GM08714 (cell line): ENCODE data around the gene SMIM7.
A peak's percentile ranks its signal among the peaks of the same experiment; 100 is the strongest.
"Not testable (repeated sequence)": the region's sequence is repeated elsewhere in the genome, so short reads cannot be mapped to it uniquely, and the experiment has no call there.

Experiments
- H3K4me3 ChIP-seq: fragments of 200-500 bp; sonication (Bioruptor generic); 2 replicates; pipeline ENCODE4 v1.5.1; 2014; ENCODE audit warnings: mild to moderate bottlenecking, low read length, inconsistent platforms
- ZNF274 ChIP-seq: IDR thresholded peaks from 2 replicates; pipeline ENCODE4 v1.6.1; 2012; ENCODE audit warnings: mild to moderate bottlenecking, low read depth, low read length

Gene SMIM7

DNA sequence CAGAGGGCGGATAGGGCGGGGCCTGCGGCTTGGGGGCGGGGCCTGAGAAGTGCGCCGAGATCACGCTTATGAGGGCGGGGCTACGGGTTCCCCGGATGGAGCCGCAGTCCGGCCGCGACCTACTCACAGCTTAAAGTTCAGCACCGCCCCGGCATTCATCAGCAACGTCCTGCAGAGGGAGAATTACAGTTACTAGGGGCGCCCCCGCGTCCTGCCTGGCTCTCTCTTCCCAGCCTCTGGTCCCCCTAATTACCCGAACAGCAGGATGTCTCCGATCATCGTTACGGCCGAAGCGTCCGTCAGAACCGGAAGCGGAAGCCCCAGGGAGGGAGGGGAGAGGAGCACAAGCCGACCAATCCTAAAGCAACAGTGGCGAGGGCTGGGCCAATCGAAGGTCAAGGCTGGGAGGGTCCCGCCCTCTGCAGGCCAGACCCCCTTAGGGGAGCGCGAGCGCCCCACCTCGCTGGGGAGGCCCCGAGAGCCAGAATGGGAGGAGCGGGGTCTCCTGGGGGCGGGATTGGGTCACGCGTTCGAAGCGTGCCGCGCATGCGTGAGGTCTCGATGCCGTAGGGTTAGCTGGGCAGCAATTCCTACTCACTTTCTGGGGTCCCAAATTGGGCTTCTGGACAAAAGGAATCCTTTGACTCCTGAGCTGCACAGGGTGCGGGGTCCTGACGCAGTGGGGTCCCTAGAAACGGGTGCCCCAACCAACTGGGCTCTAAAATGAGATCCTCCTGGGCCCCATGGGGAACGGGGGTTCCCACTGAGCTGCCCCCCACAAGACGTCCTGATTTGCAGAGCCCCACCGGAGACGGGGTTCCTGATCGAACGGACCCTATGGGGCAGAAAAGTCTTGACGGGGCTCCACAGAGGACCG is at the start of gene SMIM7:
TSS of gene SMIM7 (minus strand) at position 313 of the 877 bp plus-strand sequence. CDS start at position 279, 34 bp downstream.
- no peak for TF ChIP-seq ZNF274
- peak within 1 kb of the TSS; percentile 74 for H3K4me3 ChIP-seq

DNA sequence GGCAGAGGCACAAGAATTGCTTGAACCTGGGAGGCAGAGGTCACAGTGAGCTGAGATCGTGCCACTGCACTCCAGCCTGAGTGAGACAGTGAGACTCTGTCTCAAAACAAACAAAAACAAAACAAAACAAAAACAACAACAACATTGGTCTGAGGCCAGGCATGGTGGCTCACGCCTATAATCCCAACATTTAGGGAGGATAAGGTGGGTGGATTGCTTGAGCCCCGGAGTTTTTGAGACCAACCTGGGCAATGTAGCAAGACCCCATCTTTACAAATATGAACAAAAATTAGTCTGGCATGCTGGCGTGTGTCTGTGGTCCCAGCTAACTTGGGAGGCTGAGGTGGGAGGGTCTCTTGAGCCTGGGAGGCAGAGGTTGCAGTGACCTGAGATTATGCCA is 43.7 kb upstream of the SMIM7 start:
- TF ChIP-seq ZNF274, result no peak
- no peak overlapping the region for H3K4me3 ChIP-seq

DNA sequence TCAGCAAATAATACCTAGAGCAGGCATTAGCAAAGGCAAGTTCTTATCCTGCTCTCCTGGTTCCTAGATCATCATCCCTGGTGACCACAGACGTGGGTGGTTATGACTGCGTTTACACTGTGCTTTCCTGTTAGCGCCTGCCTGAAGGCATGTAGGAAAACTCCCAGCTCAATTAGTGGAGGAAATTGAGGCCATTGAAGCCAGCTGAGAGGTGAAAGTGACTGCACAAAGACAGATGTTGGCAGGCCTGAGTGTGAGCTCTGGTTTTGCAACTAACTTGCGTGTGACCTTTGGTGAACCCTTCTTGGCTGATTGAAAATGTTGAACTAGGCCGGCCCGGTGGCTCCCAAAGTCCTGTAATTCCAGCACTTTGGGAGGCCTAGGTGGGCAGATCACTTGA is 42.2 kb upstream of the SMIM7 start:
- no peak for TF ChIP-seq ZNF274
- no peak overlapping the region for H3K4me3 ChIP-seq

DNA sequence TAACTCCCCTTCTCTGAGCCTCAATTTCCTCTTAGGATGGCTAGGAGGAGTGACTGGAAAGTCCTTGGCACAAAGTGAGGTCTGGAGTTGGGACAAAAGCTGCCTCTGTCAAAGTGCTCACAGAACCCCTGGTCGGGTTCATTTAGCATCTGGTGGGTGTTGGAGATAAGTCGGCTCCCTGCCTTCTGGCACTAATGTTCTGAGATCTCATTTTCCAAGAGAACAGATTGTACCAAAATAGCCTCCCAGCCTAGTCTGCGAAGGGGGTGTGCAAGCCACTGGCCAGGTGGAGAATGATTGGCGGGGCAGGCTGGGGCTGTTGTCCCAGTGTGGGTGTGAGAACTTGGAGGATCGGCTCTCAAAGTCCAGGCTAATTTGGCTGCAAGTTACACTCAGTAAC is 39.0 kb upstream of the SMIM7 start:
- no peak for TF ChIP-seq ZNF274

DNA sequence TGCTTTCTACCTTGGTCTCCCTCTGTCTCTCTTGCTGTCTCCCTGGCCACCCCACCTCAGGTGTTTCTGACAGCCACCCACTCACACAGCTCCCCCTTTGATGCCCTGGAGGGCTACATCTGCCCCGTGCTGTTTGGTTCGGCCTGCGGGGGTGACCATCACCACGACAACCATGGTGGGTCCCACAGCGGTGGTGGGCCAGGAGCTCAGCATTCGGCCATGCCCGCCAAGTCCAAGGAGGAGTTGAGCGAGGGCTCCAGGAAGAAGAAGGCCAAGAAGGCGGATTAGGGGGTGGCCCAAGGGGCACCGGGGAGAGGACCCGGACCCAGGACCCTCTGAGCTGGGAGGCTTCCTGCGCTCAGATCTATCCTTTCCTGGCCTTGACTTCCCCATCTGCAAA is 28.1 kb upstream of the SMIM7 start:
- no peak overlapping the region for H3K4me3 ChIP-seq
- TF ChIP-seq ZNF274, result no peak

More for the DNA sequence above, 39.0 kb upstream of the SMIM7 start:
- no peak overlapping the region for H3K4me3 ChIP-seq

DNA sequence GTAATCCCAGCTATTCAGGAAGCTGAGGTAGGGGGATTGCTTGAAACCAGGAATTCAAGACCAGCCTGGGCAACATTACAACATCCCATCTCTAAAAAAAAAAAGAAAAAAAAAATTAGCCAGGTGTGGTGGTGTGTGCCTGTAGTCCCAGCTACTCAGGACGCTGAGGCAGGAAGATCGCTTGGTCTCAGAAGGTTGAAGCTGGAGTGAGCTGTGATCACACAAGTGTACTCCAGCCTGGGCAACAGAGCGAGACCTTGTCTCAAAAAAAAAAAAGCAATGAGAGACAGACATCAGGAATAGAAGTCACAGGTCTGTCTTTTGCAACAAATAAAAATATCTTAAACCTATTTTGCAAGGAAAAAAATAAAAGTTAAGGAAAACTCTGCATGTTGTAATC is 24.3 kb upstream of the SMIM7 start:
- no peak overlapping the region for H3K4me3 ChIP-seq
- TF ChIP-seq ZNF274, result no peak

DNA sequence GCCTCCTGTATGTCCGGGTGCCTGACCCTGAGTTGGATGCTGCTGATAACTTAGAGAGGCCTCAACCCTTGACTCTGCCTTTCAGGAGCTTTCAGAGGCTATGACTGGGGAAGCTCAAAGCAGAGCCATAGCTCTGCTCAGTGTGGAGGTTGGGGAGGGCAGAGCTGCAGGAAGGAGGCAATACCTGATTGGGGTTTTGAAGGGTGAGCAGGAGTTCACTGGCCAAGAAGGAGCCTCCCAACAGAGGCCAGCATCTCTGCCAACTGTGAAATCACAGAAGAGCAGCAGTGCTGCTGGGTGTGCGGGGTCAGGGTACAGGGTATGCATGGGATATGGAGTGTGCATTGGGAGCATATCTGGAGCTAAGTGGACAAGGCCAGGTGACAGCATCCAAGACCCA is 22.6 kb upstream of the SMIM7 start:
- H3K4me3 ChIP-seq, result no peak overlapping the region

DNA sequence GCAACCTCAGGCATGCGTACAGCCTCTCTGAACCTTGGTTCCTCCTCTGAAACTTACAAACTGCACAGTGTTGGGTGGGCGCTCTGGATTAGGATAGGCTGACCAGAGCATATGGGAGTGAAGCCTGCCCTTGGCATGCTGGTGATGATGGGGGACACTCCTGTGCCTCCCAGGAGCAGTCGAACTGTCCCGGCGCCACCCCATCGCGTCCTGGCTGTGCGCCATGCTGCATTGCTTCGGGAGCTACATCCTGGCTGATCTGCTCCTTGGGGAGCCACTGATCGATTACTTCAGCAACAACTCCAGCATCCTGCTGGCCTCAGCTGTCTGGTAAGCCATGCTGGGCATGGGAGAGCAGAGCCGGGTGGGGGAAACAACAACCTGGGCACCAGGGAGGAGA is 19.9 kb upstream of the SMIM7 start:
- no peak overlapping the region for H3K4me3 ChIP-seq
- TF ChIP-seq ZNF274, result no peak

More for the DNA sequence above, 22.6 kb upstream of the SMIM7 start:
- no peak for TF ChIP-seq ZNF274

DNA sequence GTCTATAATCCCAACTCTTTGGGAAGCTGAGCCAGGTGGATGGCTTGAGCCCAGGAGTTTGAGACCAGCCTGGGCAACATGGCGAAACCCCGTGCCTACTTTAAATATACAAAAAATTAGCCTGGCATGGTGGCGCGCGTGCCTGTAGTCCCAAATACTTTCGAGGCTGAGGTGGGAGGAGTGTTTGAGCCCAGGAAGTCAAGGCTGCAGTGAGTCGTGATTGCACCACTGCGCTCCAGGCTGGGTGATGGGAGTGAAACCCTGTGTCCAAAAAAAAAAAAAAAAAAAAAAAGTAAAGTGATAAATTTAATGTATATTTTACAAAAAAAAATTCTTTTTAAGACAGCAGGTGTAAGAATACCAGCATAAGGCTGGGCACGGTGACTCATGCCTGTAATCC is 18.6 kb upstream of the SMIM7 start:
- no peak overlapping the region for H3K4me3 ChIP-seq
- no peak for TF ChIP-seq ZNF274

DNA sequence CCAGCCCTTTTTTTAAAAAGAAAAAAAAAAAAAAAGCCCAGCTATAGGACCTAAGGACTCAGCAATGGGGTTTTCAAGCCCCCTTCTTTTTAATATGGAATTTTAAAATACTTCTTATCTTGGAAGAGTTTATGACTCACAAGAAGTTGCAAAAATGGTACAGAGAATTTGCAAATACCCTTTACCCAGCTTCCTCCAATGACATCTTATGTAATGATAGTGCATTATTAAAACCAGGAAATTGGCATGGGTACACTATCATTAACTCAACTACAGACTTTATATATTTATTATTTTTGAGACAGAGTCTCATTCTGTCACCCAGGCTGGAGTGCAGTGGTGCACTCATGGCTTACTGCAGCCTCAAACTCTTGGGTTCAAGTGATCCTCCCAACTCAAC is 17.1 kb upstream of the SMIM7 start:
- TF ChIP-seq ZNF274, result no peak
- no peak overlapping the region for H3K4me3 ChIP-seq

DNA sequence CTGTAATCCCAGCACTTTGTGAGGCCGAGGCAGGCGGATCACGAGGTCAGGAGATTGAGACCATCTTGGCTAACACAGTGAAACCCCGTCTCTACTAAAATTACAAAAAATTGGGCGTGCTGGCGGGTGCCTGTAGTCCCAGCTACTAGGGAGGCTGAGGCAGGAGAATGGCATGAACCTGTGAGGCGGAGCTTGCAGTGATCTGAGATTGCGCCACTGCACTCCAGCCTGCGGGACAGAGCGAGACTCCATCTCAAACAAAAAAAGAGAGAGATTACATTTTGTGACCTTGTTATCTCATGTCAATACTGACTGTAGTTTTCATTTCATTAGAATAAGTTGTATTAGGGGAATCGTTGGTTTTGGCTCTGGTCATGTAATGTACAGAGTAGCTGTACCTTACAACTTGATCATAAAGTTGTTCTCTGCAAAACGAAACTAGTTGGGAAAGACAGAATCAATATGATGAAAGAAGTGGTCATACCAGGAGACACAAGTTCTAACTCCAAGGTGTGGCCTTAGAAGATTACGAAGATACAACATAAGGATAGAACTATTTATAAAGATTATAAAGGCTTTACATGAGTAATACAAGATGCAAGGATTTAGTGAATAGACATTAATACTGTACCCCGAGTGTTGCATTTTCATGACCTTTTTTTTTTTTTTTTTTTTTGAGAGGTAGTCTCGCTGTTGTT is 16.3 kb upstream of the SMIM7 start:
- H3K4me3 ChIP-seq, result no peak overlapping the region
- no peak for TF ChIP-seq ZNF274

DNA sequence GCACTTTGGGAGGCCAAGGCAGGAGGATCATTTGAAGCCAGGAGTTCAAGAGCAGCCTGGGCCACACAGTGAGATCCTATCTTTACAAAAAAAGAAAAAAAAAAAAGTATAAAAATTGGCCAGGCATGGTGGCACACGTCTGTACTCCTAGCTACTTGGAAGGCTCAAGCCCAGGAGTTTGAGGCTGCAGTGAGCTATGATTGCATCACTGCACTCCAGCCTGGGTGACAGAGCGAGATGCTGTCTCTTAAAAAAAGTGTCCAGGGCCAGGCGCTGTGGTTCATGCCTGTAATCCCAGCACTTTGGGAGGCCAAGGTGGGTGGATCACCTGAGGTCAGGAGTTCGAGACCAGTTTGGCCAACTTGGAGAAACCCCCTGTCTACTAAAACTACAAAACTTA is 13.9 kb upstream of the SMIM7 start:
- H3K4me3 ChIP-seq, result not testable (repeated sequence)

DNA sequence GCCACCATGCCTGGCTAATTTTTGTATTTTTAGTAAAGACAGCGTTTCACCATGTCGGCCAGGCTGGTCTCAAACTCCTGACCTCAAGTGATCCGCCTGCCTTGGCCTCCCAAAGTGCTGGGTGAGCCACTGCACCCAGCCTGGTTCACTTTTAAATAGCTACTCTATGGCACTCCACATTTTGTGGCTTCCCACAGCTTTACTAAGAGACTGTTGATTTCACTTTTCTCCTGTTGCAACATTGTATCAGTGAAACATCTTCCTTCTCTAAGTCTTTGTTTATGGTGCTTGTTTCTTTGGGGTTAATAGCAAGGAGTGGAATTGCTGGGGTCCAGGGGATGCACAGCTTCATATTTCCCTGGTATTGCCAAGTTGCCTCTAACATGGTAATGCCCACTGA is 13.3 kb upstream of the SMIM7 start:
- no peak overlapping the region for H3K4me3 ChIP-seq
- TF ChIP-seq ZNF274, result no peak

DNA sequence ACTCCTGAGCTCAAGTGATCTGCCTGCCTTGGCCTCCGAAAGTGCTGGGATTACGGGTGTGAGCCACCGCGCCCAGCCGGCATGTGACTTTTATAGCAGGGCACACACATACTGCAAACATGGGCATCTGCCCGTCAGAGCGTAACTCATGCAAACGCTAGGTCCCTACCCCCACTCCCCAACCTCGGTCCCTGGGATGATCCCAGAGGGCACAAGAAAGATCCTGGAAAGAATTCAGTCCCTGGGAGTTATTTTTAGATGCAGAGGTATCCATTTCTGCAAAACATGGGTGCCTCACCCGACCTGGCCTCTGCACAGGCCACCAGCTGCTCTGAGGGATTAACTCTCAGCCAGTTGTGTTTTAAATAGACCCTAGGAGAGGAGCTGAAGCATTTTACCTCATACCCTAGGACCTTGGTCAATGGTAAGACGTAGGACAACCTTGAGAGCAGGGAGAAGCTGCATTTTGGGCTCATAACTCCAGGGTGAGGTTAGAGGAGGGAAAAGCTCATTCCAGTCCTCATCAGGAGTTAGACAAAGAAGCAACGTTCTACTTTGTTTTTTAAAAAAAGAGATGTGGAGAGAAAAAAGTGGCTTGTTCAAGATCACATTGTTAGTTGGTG is 11.8 kb upstream of the SMIM7 start:
- TF ChIP-seq ZNF274, result no peak
- no peak overlapping the region for H3K4me3 ChIP-seq

DNA sequence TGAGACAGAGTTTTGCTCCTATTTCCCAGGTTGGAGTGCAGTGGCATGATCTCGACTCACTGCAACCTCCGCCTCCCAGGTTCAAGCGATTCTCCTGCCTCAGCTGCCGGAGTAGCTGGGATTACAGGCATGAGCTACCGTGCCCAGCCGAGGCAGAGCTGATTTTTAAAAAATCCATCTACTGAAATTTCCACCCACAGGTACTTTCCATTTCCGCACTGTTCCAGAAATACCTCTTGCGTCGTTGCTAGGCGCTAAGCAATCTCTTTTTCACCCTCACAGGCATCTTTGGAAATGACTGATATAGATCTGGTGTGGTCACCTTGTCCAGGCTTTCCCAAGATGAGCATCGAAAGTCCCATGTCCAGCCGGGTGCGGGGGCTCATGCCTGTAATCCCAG is 10.3 kb upstream of the SMIM7 start:
- H3K4me3 ChIP-seq, result no peak overlapping the region
- TF ChIP-seq ZNF274, result no peak

DNA sequence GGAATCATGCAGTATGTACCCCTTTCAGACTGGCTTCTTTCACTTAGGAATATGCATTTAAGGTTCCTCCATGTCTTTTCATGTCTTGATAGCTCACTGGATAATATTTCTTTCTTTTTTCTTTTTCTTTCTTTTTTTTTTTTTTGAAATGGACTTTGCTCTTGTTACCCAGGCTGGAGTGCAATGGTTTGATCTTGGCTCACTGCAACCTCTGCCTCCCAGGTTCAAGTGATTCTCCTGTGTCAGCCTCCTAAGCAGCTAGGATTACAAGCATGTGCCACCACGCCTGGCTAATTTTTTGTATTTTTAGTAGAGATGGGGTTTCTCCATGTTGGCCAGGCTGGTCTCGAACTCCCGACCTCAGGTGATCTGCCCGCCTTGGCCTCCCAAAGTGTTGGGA is 8.8 kb upstream of the SMIM7 start:
- not testable (repeated sequence) for H3K4me3 ChIP-seq
